ENCODE results near the gene VGLL4. TPM values are rescaled to one million over a fixed set of nuclear protein-coding genes. Genes with fewer than 3 reads are reported as not detected.
A peak's percentile ranks its signal among the peaks of the same experiment; 100 is the strongest.

VGLL4 gene
- total RNA-seq, 6 donors from 2014 or later, result 46.5 to 93.6 (median 60.1) TPM

- H3K4me1 ChIP-seq, result peaks cover 18 to 42% (median 28%) of the 10 kb centered on the region in 4 donors
- H3K9me3 ChIP-seq, result no peaks in the 10 kb centered on the region
- H3K36me3 ChIP-seq, result peaks cover 7 to 24% (median 11%) of the 10 kb centered on the region in 4 donors
- H3K27ac ChIP-seq, result peak overlapping the region; percentile 59 to 76 (median 71)
- DNase-seq, result no peak
- no peak overlapping the region for H3K4me3 ChIP-seq
- 86% methylated on average over 5 of the region's 5 CpGs for WGBS, 2 donors
- no peaks in the 10 kb centered on the region for H3K27me3 ChIP-seq
- no peak for ATAC-seq (ENCODE audit: low FRiP score in 2 of 2)
- TF ChIP-seq EP300 (IDR thresholded peaks at IDR 0.05) (no peak), POLR2AphosphoS5 (IDR thresholded peaks at IDR 0.05) (no peak), POLR2A (IDR thresholded peaks at IDR 0.05) (no peak), CTCF (IDR thresholded peaks at IDR 0.05) (no peak)
Observed at GRCh38 chr3:11602886-11603527, 40.7 kb downstream of the VGLL4 start.

DNA sequence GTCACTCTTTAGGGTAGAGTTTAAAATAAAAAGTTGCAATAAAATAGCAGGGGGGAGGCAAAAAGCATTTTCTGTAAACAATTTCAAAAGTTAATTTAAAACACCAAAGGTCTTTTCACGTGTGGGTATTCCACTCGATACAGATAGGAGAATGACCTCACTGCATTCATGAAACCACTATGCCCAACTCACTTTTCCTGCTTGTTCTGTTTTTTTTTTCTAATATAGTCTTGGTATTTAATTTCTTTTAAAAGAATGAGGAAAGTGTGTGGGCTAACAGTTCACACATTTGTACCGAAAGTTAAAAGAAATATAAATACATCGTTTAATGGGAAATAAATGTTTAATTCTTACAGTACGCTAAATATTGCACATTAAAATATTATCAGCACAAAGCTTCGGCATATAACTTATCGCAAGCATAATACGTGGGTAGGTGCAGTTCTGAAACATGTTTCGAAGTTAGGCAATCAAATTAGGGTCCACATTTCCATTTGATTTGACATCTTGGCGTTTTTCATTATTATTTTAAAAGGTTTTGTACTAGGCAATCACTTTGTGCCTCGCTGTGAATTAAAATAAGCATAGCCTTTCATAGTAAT is 41.4 kb downstream of the VGLL4 start:
- Histone ChIP-seq H3K27ac (peak overlapping the region; percentile 70 to 79 (median 74)), H3K4me3 (no peak overlapping the region), H3K36me3 (peaks cover 7 to 24% (median 11%) of the 10 kb centered on the region in 4 donors), H3K9me3 (no peaks in the 10 kb centered on the region), H3K27me3 (no peaks in the 10 kb centered on the region), H3K4me1 (peaks cover 12 to 39% (median 26%) of the 10 kb centered on the region in 4 donors)
- TF ChIP-seq POLR2AphosphoS5 (IDR thresholded peaks at IDR 0.05) (no peak), EP300 (IDR thresholded peaks at IDR 0.05) (no peak), CTCF (IDR thresholded peaks at IDR 0.05) (no peak), POLR2A (IDR thresholded peaks at IDR 0.05) (no peak)
- 73 to 82% methylated on average over 11 of the region's 11 CpGs for WGBS, 2 donors
- no peak for ATAC-seq (ENCODE audit: low FRiP score in 2 of 2)
- no peak for DNase-seq

- peaks cover 12 to 41% (median 23%) of the 10 kb centered on the region in 4 donors for H3K4me1 ChIP-seq
- TF ChIP-seq CTCF (IDR thresholded peaks at IDR 0.05), result no peak
- no peak for TF ChIP-seq POLR2AphosphoS5 (IDR thresholded peaks at IDR 0.05)
- TF ChIP-seq POLR2A (IDR thresholded peaks at IDR 0.05), result no peak
- TF ChIP-seq EP300 (IDR thresholded peaks at IDR 0.05), result no peak
- peak in 1 of 2 donors; percentile 36 for DNase-seq
- no peaks in the 10 kb centered on the region for H3K9me3 ChIP-seq
- H3K27me3 ChIP-seq, result no peaks in the 10 kb centered on the region
- 65 to 76% methylated on average over 19 to 21 of the region's 21 CpGs for WGBS, 2 donors
- H3K27ac ChIP-seq, result peak overlapping the region; percentile 65 to 79 (median 72)
- H3K4me3 ChIP-seq, result no peak overlapping the region
- ATAC-seq (ENCODE audit: low FRiP score in 2 of 2), result no peak
- peaks cover 7 to 24% (median 11%) of the 10 kb centered on the region in 4 donors for H3K36me3 ChIP-seq
Observed at GRCh38 chr3:11601446-11602238, 42.1 kb downstream of the VGLL4 start.

- Histone ChIP-seq H3K4me3 (no peak overlapping the region), H3K36me3 (peaks cover 7 to 24% (median 11%) of the 10 kb centered on the region in 4 donors), H3K27me3 (no peaks in the 10 kb centered on the region), H3K9me3 (no peaks in the 10 kb centered on the region), H3K27ac (peak overlapping the region; percentile 65 to 79 (median 72)), H3K4me1 (peaks cover 12 to 44% (median 23%) of the 10 kb centered on the region in 4 donors)
- DNase-seq (no peak), ATAC-seq (ENCODE audit: low FRiP score in 2 of 2) (peak; percentile 83 to 93)
- TF ChIP-seq POLR2AphosphoS5 (IDR thresholded peaks at IDR 0.05), result peak; percentile 26 to 60
- TF ChIP-seq POLR2A (IDR thresholded peaks at IDR 0.05), result no peak
- peak in 1 of 4 donors; percentile 42 for TF ChIP-seq EP300 (IDR thresholded peaks at IDR 0.05)
- 74 to 77% methylated on average over 17 to 18 of the region's 18 CpGs for WGBS, 2 donors
Observed at GRCh38 chr3:11600501-11601282, 43.0 kb downstream of the VGLL4 start.
